ENCODE results near the gene ITIH5. TPM values are rescaled to one million over a fixed set of nuclear protein-coding genes. Genes with fewer than 3 reads are reported as not detected.
"Not testable (repeated sequence)": the region's sequence is repeated elsewhere in the genome, so short reads cannot be mapped to it uniquely, and the experiment has no call there.

The ITIH5 gene
- total RNA-seq, 2 donors from 2014 or later: 33.6 to 67.0 TPM

- intact Hi-C loops (cut with DNase I); DNase-seq (ENCODE audit: low spot score): not testable (repeated sequence)
These were observed 24.3 kb upstream of the ITIH5 start for GRCh38 chr10:7690885-7691597.

- intact Hi-C loops (cut with DNase I): loop anchor here in 1 of 2 donors (2.0 kb wide), 1 partner anchor 165 kb away; no protein-coding TSS in a partner anchor
- no peak for DNase-seq (ENCODE audit: low spot score)
These were observed 22.8 kb upstream of the ITIH5 start for GRCh38 chr10:7689591-7689990.

GRCh38 chr10:7687228-7687907 is 20.6 kb upstream of the ITIH5 start:
- intact Hi-C loops (cut with DNase I): loop anchor here in 1 of 2 donors (2.0 kb wide), 1 partner anchor 161 kb away; no protein-coding TSS in a partner anchor
- peak; percentile 92 for DNase-seq (ENCODE audit: low spot score)

GRCh38 chr10:7686351-7687171 is 19.8 kb upstream of the ITIH5 start:
- DNase-seq (ENCODE audit: low spot score): no peak
- intact Hi-C loops (cut with DNase I): loop anchor here in 1 of 2 donors (2.0 kb wide), 1 partner anchor 160 kb away; no protein-coding TSS in a partner anchor

- DNase-seq (ENCODE audit: low spot score); intact Hi-C loops (cut with DNase I): not testable (repeated sequence)
These were observed 13.3 kb upstream of the ITIH5 start for GRCh38 chr10:7680078-7680477.

GRCh38 chr10:7679256-7679655 is 12.5 kb upstream of the ITIH5 start:
- no peak for DNase-seq (ENCODE audit: low spot score)
- intact Hi-C loops (cut with DNase I): no loop called here

GRCh38 chr10:7672341-7673134 is 5.8 kb upstream of the ITIH5 start:
- intact Hi-C loops (cut with DNase I): no loop called here
- no peak for DNase-seq (ENCODE audit: low spot score)

GRCh38 chr10:7670157-7670556 is 3.4 kb upstream of the ITIH5 start:
- DNase-seq (ENCODE audit: low spot score): no peak
- intact Hi-C loops (cut with DNase I): no loop called here

GRCh38 chr10:7667262-7668141 is 736 bp upstream of the ITIH5 start:
- DNase-seq (ENCODE audit: low spot score): no peak

GRCh38 chr10:7665767-7666166 is 999 bp downstream of the ITIH5 start:
- intact Hi-C loops (cut with DNase I): no loop called here
- DNase-seq (ENCODE audit: low spot score): no peak

More at GRCh38 chr10:7667262-7668141, 736 bp upstream of the ITIH5 start:
- intact Hi-C loops (cut with DNase I): no loop called here

- intact Hi-C loops (cut with DNase I): no loop called here
- no peak for DNase-seq (ENCODE audit: low spot score)
These were observed 2.1 kb downstream of the ITIH5 start for GRCh38 chr10:7664707-7665106.

GRCh38 chr10:7662522-7662921 is 4.2 kb downstream of the ITIH5 start:
- intact Hi-C loops (cut with DNase I): no loop called here
- DNase-seq (ENCODE audit: low spot score): no peak

GRCh38 chr10:7659560-7659959 is 7.2 kb downstream of the ITIH5 start:
- intact Hi-C loops (cut with DNase I): no loop called here
- no peak for DNase-seq (ENCODE audit: low spot score)

GRCh38 chr10:7657552-7657951 is 9.2 kb downstream of the ITIH5 start:
- intact Hi-C loops (cut with DNase I): no loop called here
- no peak for DNase-seq (ENCODE audit: low spot score)

GRCh38 chr10:7657079-7657478 is 9.7 kb downstream of the ITIH5 start:
- intact Hi-C loops (cut with DNase I); DNase-seq (ENCODE audit: low spot score): not testable (repeated sequence)

- intact Hi-C loops (cut with DNase I): no loop called here
These were observed 14.8 kb downstream of the ITIH5 start for GRCh38 chr10:7651853-7652470.

GRCh38 chr10:7649673-7650300 is 17.0 kb downstream of the ITIH5 start:
- intact Hi-C loops (cut with DNase I): no loop called here
- DNase-seq (ENCODE audit: low spot score): no peak

More at GRCh38 chr10:7651853-7652470, 14.8 kb downstream of the ITIH5 start:
- no peak for DNase-seq (ENCODE audit: low spot score)

Data from posterior vena cava (tissue), 2 donors.